GM18505 (cell line): ENCODE measurements around the gene SEMA3G.

Experiments used
- ATAC-seq: cut with Tn5 transposase; IDR thresholded peaks from one replicate; pipeline ENCODE4 v1.9.1; 2021; ENCODE audit not compliant: unreplicated experiment
- POLR2A ChIP-seq: IDR thresholded peaks from 4 replicates; pipeline ENCODE4 v1.6.1; 2011; ENCODE audit warnings: borderline replicate concordance; ENCODE audit not compliant: insufficient read depth, insufficient read length; ENCODE audit errors: extremely low read depth

Gene SEMA3G

DNA sequence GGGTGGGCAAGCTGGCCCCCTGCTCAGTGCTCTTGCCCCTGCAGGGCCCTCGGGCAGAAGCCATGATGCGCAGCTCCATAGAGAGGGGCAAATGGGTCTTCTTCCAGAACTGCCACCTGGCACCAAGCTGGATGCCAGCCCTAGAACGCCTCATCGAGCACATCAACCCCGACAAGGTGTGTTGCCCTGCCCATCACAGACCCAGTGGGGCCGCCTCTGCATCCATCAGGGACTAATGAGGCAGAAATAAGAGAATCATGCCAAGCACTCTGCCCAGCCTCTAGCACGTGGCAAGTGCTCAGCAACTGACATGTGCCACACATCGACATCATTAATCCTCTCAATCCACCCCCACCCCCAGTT lies 49.4 kb downstream of the SEMA3G start:
- no peak for TF ChIP-seq POLR2A
- ATAC-seq, result no peak

GRCh38 chr3:52394751-52395502 lies 50.0 kb downstream of the SEMA3G start:
- no peak for TF ChIP-seq POLR2A
- no peak for ATAC-seq

DNA sequence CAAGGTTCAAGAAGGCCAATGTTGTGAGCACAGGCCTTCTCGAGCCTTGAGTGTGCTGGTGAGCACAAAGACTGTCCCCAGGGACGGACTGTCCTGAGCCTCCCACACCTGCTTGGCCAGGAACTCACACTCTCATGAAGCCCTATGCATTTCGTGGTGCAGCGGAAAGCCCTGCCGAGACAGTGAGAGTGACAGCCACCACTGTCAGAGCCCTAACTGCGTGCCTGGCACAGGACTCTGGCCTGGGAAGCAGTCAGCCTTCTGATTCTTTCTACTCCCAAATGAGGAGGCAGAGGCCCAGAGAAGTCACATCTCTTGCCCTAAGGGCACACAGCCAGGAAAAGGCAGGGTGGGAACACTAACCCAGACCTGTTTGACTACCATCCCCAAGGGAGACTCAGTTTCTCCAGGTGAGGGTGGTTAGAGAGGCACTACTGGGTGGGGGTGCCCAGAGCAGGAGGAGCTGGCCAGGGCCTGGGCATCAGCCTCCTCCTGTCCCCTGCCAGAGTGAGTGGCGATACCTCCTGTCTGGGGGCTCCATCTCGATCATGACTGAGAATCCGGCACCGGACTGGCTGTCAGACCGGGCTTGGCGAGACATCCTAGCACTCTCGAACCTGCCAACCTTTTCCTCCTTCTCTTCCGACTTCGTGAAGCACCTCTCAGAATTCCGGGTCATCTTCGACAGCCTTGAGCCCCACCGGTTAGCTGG lies 50.8 kb downstream of the SEMA3G start:
- no peak for ATAC-seq
- no peak for TF ChIP-seq POLR2A

- no peak for ATAC-seq
- no peak for TF ChIP-seq POLR2A
These were observed 51.6 kb downstream of the SEMA3G start for GRCh38 chr3:52393131-52393807.

GRCh38 chr3:52392216-52392930 lies 52.5 kb downstream of the SEMA3G start:
- ATAC-seq, result no peak
- TF ChIP-seq POLR2A, result no peak

DNA sequence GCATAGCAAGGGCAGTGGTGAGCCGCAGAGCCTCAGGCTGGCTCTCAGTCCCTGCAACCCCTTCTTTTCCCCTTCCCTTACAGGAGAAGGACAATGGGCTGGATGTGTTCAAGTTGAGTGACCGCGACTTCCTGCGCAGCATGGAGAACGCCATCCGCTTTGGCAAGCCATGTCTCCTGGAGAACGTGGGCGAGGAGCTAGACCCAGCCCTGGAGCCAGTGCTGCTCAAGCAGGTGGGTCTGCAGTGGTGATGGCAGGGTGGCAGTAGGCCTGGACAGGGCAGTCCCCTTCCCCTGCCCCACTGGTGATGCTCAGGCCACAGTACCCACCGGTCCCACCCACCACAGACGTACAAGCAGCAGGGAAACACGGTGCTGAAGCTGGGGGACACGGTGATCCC lies 53.8 kb downstream of the SEMA3G start:
- ATAC-seq, result no peak
- TF ChIP-seq POLR2A, result no peak

- ATAC-seq, result no peak
- TF ChIP-seq POLR2A, result no peak
These were observed 56.0 kb downstream of the SEMA3G start for GRCh38 chr3:52388933-52389332.

DNA sequence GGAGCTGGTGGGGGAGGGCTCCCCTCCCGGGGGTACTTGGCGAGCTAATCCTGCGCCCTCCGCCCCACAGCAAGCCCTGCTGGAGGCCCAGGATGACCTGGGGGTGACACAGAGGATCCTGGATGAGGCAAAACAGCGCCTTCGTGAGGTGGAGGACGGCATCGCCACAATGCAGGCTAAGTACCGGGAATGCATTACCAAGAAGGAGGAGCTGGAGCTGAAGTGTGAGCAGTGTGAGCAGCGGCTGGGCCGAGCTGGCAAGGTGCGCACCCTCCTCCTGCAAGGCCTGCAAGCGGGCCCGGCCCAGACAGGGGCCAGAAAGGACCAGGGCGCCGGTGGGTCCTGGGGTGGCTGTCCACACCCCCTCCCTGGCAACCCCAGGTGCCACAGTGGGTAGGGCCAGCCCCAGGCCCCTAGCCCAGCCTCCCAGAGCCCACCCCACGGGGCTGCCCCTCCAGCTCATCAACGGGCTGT lies 56.5 kb downstream of the SEMA3G start:
- no peak for ATAC-seq
- TF ChIP-seq POLR2A, result no peak

DNA sequence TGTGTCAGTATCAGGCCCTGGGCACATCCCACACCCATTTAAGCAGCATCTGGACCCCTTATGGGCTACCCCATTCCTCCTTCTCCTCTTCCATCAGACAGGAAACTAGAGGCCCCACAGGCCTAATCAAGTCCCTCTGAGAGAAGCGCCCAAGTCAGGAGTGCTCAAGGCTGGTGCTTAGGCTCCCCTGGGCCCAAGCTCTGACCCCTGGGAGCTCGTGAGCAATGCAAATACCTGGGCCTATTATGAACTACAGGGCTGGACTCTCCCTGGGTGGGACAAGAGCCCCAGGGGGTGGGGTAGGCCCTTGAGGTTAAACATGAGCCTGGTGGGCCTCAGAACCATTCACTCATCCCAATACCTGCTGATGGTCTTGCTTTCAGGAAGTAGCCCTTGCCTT lies 57.4 kb downstream of the SEMA3G start:
- no peak for ATAC-seq
- no peak for TF ChIP-seq POLR2A

DNA sequence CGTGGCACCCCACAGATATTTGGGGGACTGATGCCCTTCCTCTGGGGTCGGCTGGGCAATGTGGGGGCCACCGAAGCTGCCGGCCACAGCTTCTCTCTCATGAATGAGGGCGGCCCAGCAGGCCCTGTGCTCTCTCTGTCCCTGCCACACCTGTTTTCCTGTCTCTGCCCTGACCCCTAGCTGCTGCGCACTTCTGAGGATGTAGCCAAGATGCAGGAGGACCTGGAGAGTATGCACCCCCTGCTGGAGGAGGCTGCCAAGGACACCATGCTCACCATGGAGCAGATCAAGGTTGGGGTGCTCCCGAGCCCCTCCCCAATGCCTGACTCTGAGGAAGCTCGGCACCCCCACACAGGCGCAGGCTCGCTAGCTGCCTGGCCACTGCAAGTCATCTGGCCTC lies 59.7 kb downstream of the SEMA3G start:
- no peak for ATAC-seq
- TF ChIP-seq POLR2A, result no peak

DNA sequence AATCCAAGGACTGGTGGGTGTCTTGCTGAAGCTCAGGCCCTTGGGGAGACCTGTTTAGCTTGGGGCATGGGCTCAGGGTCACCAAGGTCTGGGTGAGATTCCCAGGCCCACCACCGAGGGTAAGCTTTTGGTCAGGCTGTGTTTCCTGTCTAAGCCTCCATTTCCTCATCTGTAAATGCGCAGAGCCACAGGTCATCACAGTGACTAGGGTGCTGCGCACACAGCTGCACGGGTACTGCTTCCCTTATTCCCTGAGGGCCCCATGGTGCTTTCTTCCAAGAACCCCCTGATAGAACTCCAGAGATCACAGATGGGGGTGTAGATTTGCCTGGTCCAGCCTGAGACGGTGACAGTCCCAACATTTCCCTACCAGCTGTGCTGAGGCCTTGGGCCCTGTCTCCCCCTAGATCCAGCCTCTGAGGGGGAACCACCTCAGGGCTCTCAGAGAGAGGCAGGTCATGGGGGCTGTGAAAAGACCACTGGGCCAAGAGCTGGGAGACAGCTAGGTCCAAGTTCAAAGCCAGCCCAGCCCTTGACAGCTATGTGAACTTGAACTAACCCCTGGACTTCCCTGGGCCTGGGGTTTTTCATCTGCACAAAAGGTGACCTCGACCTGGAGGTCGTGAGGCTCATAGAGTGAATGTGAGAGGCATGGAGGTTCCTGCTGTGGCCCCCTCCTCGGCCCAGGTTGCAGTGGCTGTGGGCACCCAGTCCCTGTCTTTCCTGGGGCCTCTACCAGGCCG lies 60.7 kb downstream of the SEMA3G start:
- ATAC-seq, result no peak
- TF ChIP-seq POLR2A, result no peak

GRCh38 chr3:52383446-52383845 lies 61.5 kb downstream of the SEMA3G start:
- no peak for TF ChIP-seq POLR2A
- no peak for ATAC-seq
